Pancreas (tissue), 10 donors: Measurements from ENCODE around the gene PTPRD. TPM values are rescaled to one million over a fixed set of nuclear protein-coding genes. Genes with fewer than 3 reads are reported as not detected.

Experiments
- ATAC-seq, 4 donors: fragments of 200-7000 bp; cut with Tn5 transposase; one replicate each; pipeline versions ENCODE4 v1.8.0 to v1.9.1; 2020; ENCODE audit warnings: mild to moderate bottlenecking in 4 of 4, moderate library complexity in 4 of 4
- DNase-seq, 6 donors: peaks; one replicate each; pipeline ENCODE4 v3.0.0-alpha.2; 2020
- FAIRE-seq: peaks from 2 replicates; lab custom pipeline; 2012; peaks lifted over from hg19 to GRCh38; lab: Jason Lieb, UNC
- H3K27ac ChIP-seq, 4 donors: fragments of 200-600 bp; sonication (generic); 1 replicate in 3 of 4; 2 replicates in 1 of 4; pipeline versions ENCODE4 v1.5.0 to v1.8.0; 2020
- H3K27me3 ChIP-seq, 4 donors: fragments of 200-600 bp; one replicate each; pipeline ENCODE4 v1.8.0; 2021
- H3K36me3 ChIP-seq, 3 donors: fragments of 200-600 bp; sonication (generic) in 1 of 3; one replicate each; pipeline versions ENCODE4 v1.5.0 to v1.8.0; 2020 to 2021
- H3K4me1 ChIP-seq, 3 donors: fragments of 200-600 bp; one replicate each; pipeline ENCODE4 v1.8.0; 2021
- H3K4me3 ChIP-seq, 4 donors: fragments of 200-600 bp; sonication (generic) in 2 of 4; one replicate each; pipeline versions ENCODE4 v1.5.0 to v1.8.0; 2020 to 2021
- H3K9me3 ChIP-seq, 4 donors: fragments of 200-600 bp; one replicate each; pipeline ENCODE4 v1.8.0; 2021
- WGBS, 2 donors: extraction: QIAGEN DNeasy Blood & Tissue Kit; methylation state at CpG; one replicate each; pipeline ENCODE4 v1.1.7; 2013; 5-methylcytosine and 5-hydroxymethylcytosine counted together
- intact Hi-C, 3 donors: fragments of 100-400 bp; cut with DNase I; formaldehyde crosslinking; loops; one replicate each; pipeline versions ENCODE4 v1.11.1 to v1.14.2; 2022
- polyA plus RNA-seq, 2 donors: library from polyadenylated mRNA; stranded (reverse); fragments of 200-250 nt; gene quantifications; one replicate each; pipeline ENCODE4 v1.2.3, GENCODE V29; 2013
- total RNA-seq, 6 donors: library from RNA; stranded (reverse); fragmentation: NEBNext Ultra II Directional in 4 of 6; extraction: Animal tissue kit (Norgen Biotek cat#: 25700) in 4 of 6; gene quantifications; one replicate each; pipeline versions ENCODE4 v1.2.1 to v1.2.4, GENCODE V29; 2021 to 2023
- TF ChIP-seq, protein P1 (sequence below), 4 donors: fragments of 200-600 bp; sonication (generic) in 3 of 4; IDR thresholded peaks; one replicate each; pipeline versions ENCODE4 v1.5.0 to v1.8.0; 2021; ENCODE audit warnings: antibody characterized with exemption in 4 of 4
- donor health status: healthy with polysubstance abuse.
- donor health status: DM: no; HTN: no; CAD: no; lungs with moderate emphysema.
- donor health status: DM: no; HTN: no; CAD: no.
- donor health status: control.
- donor health status: control.
- donor health status: Bipolar disorder and iron deficiency.
- donor health status: DM: yes; HTN: yes; CAD: no.
- donor health status: DM: no; HTN: no; CAD: no.
- donor health status: DM: no; HTN: no; CAD: no.
- donor health status: DM: yes; HTN: yes; CAD: no.

The PTPRD gene
- total and polyA plus RNA-seq, 8 donors, result 2.1 to 21.7 (median 5.1) TPM

DNA sequence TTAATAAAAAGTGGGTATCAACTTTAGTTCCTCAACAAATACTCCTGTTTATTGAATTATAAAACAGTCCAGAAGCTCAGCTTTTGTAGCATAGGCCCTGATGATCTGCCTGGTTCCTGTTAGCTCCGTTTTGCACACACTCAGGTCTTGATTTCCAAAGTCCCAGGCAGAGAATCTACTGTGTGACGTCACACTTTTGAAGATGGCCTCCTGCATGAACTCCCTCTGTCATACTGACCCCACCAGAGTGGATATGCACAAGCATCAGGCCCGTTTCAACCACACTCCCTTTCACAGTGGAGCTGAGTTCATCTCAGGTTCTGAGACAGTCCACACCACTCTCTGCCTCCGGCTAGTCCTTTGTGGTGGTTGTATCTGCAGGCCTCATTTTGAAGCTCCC, 353.1 kb downstream of the PTPRD start:
- Histone ChIP-seq H3K27ac (no peak overlapping the region), H3K36me3 (no peaks in the 10 kb centered on the region), H3K4me1 (no peaks in the 10 kb centered on the region), H3K27me3 (no peaks in the 10 kb centered on the region), H3K9me3 (no peaks in the 10 kb centered on the region), H3K4me3 (no peak overlapping the region)
- no peak for ATAC-seq
- intact Hi-C loops, result loop anchor here in 1 of 3 donors (10.0 kb wide), 1 partner anchor 195 kb away; no protein-coding TSS in a partner anchor
- DNase-seq, result no peak
- no peak for FAIRE-seq
- WGBS, 2 donors, result 65 to 73% methylated on average over 4 of the region's 4 CpGs
- TF ChIP-seq, protein P1, sequence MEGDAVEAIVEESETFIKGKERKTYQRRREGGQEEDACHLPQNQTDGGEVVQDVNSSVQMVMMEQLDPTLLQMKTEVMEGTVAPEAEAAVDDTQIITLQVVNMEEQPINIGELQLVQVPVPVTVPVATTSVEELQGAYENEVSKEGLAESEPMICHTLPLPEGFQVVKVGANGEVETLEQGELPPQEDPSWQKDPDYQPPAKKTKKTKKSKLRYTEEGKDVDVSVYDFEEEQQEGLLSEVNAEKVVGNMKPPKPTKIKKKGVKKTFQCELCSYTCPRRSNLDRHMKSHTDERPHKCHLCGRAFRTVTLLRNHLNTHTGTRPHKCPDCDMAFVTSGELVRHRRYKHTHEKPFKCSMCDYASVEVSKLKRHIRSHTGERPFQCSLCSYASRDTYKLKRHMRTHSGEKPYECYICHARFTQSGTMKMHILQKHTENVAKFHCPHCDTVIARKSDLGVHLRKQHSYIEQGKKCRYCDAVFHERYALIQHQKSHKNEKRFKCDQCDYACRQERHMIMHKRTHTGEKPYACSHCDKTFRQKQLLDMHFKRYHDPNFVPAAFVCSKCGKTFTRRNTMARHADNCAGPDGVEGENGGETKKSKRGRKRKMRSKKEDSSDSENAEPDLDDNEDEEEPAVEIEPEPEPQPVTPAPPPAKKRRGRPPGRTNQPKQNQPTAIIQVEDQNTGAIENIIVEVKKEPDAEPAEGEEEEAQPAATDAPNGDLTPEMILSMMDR (IDR thresholded peaks at IDR 0.05), result no peak

DNA sequence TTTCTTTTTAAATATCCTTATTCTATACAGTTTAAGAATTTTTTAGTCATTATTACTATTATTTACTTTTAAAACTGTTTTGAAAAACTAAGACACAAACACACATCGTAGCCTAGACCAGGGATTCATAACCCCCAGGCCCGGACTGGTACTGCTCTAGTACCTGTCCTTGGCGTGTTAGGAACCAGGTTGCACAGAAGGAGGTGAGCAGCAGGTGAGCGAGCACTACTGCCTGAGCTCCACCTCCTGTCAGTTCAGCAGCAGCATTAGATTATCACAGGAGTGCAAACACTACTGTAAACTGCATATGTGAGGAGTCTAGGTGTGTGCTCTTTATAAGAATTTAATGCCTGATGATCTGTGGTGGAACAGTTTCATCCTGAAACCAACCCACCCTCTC, 357.0 kb downstream of the PTPRD start:
- TF ChIP-seq, protein P1 (IDR thresholded peaks at IDR 0.05), result no peak
- WGBS, 2 donors, result 50 to 69% methylated on average over 4 of the region's 4 CpGs
- Histone ChIP-seq H3K4me3 (no peak overlapping the region), H3K9me3 (no peaks in the 10 kb centered on the region), H3K27ac (no peak overlapping the region), H3K36me3 (no peaks in the 10 kb centered on the region), H3K27me3 (no peaks in the 10 kb centered on the region), H3K4me1 (no peaks in the 10 kb centered on the region)
- no peak for DNase-seq
- no peak for FAIRE-seq
- ATAC-seq, result peak in 1 of 4 donors; percentile 77
- intact Hi-C loops, result no loop called here

DNA sequence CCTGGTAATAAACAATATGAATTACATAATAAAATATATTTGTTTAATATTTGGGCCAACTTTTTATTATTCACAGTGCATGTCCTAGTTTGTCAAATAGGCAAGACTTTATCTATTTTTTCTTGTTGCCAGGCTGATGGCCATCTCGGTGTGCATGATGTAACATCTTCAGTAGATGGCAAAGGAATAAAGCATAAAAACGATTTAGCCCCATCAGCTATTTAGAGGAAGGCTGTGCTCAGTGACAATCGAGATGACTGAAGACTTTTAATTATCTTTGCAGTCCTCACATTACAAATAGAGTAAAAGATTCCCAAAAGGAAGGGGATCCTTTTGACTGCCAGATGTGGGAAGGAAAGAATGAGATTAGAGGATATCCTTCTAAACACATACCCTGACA, 358.5 kb downstream of the PTPRD start:
- TF ChIP-seq, protein P1 (IDR thresholded peaks at IDR 0.05), result no peak
- intact Hi-C loops, result no loop called here
- no peaks in the 10 kb centered on the region for H3K27me3 ChIP-seq
- no peaks in the 10 kb centered on the region for H3K36me3 ChIP-seq
- H3K27ac ChIP-seq, result no peak overlapping the region
- FAIRE-seq, result no peak
- no peaks in the 10 kb centered on the region for H3K9me3 ChIP-seq
- no peak for ATAC-seq
- H3K4me1 ChIP-seq, result no peaks in the 10 kb centered on the region
- no peak for DNase-seq
- H3K4me3 ChIP-seq, result no peak overlapping the region
- WGBS, 2 donors, result 24 to 36% methylated on average over 3 of the region's 3 CpGs

DNA sequence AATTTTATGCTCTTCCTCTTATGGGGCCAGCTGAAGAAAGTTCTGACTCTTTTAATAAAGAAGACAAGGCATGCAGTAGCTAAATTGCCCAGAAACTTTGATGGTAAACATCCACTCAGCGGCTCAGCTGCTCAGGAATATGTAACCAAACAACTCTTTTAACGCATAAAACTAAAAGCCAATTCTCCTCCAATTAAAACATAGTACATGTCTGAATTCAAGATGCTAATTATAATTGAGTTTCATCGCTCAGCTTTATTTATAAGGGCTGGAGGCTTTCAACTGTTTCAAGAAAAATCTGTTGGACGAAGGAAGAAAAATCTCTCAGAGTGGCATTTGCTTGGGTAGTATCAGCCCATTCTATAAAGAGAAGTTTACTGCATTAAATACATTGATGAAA, 359.5 kb downstream of the PTPRD start:
- WGBS, 2 donors, result 81 to 88% methylated on average over 4 of the region's 4 CpGs
- H3K36me3 ChIP-seq, result no peaks in the 10 kb centered on the region
- no peak overlapping the region for H3K27ac ChIP-seq
- intact Hi-C loops, result no loop called here
- H3K27me3 ChIP-seq, result no peaks in the 10 kb centered on the region
- H3K9me3 ChIP-seq, result no peaks in the 10 kb centered on the region
- DNase-seq (no peak), ATAC-seq (no peak), FAIRE-seq (no peak)
- H3K4me3 ChIP-seq, result no peak overlapping the region
- TF ChIP-seq, protein P1 (IDR thresholded peaks at IDR 0.05), result no peak
- H3K4me1 ChIP-seq, result no peaks in the 10 kb centered on the region

DNA sequence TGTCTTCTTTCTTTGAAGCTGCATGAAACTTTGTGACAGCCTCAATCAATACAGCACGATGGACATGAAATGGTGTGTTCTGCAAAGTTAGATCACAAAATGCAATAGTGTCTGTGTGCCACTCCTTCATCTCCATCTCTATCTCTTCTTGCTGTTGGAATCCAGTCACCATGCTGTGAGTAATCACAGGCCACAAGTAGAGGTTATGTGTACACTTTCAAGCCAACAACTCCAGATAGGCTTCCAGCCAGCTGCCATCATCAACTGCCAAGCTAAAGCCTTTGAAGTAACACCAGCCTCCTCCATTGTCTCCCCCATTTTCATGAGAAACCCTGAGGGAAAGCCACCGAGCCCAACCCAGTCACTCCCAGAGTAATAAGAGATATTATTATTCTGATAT, 360.6 kb downstream of the PTPRD start:
- Histone ChIP-seq H3K4me3 (no peak overlapping the region), H3K27ac (no peak overlapping the region), H3K9me3 (no peaks in the 10 kb centered on the region), H3K27me3 (no peaks in the 10 kb centered on the region), H3K4me1 (no peaks in the 10 kb centered on the region), H3K36me3 (no peaks in the 10 kb centered on the region)
- intact Hi-C loops, result no loop called here
- ATAC-seq, result peak in 3 of 4 donors; percentile 46 to 91 (median 47)
- DNase-seq, result peak in 1 of 6 donors; percentile 47
- WGBS, 2 donors, result 42 to 46% methylated on average over 2 of the region's 2 CpGs
- no peak for FAIRE-seq
- TF ChIP-seq, protein P1 (IDR thresholded peaks at IDR 0.05), result no peak
